Measurements from ENCODE around the gene GRIK4.

DNA sequence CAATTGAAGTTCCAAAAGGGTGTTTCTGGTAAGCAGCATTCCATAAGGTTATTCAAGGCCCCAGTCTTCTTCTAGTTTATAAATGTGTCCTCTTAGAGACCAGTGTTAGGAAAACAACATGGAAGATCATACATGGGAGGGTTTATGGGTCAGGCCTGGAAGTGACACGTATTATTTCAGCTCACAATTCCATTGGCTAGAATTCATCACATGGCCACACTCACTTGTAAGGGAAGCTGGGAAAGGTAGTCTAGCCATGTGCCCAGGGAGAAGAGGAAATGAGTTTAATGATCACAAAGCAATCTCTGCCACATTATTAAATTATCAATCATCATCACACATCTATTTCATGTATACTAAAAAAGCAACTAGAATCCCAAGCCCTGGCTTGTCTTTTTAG lies 330.6 kb downstream of the GRIK4 start:
- TF ChIP-seq POLR2AphosphoS5 (IDR thresholded peaks at IDR 0.05), result no peak
- TF ChIP-seq, protein P1, sequence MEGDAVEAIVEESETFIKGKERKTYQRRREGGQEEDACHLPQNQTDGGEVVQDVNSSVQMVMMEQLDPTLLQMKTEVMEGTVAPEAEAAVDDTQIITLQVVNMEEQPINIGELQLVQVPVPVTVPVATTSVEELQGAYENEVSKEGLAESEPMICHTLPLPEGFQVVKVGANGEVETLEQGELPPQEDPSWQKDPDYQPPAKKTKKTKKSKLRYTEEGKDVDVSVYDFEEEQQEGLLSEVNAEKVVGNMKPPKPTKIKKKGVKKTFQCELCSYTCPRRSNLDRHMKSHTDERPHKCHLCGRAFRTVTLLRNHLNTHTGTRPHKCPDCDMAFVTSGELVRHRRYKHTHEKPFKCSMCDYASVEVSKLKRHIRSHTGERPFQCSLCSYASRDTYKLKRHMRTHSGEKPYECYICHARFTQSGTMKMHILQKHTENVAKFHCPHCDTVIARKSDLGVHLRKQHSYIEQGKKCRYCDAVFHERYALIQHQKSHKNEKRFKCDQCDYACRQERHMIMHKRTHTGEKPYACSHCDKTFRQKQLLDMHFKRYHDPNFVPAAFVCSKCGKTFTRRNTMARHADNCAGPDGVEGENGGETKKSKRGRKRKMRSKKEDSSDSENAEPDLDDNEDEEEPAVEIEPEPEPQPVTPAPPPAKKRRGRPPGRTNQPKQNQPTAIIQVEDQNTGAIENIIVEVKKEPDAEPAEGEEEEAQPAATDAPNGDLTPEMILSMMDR (IDR thresholded peaks at IDR 0.05), result no peak
- no peak for TF ChIP-seq EP300 (IDR thresholded peaks at IDR 0.05)
- no peak for TF ChIP-seq POLR2A (IDR thresholded peaks at IDR 0.05)
